MCF 10A (cell line): ENCODE measurements around the gene GNPNAT1. TPM values are rescaled to one million over a fixed set of nuclear protein-coding genes. Genes with fewer than 3 reads are reported as not detected.
"Not testable (repeated sequence)": the region's sequence is repeated elsewhere in the genome, so short reads cannot be mapped to it uniquely, and the experiment has no call there.

Experiments used
- BruUV-seq: library from RNA; stranded (reverse); fragments of 400-500 nt; replicated peaks from 2 replicates; lab custom pipeline; 2021; lab: Mats Ljungman, UMichigan
- CTCF ChIA-PET: fragments of 300-600 bp; sonication (Branson Sonifier 250); formaldehyde crosslinking; extraction: SDS; loops from one replicate; lab custom pipeline; 2021; ENCODE audit warnings: antibody characterized with exemption, inconsistent platforms; lab: Yijun Ruan, JAX
- POLR2A ChIA-PET: fragments of 300-600, 350-650 bp; sonication (Branson Sonifier 250); formaldehyde crosslinking; extraction: SDS; loops from one replicate; lab custom pipeline; 2020; ENCODE audit warnings: antibody characterized with exemption, inconsistent platforms; lab: Yijun Ruan, JAX
- DNase-seq: peaks from one replicate; pipeline ENCODE4 v3.0.0-alpha.2; 2018; ENCODE audit not compliant: unreplicated experiment
- H3K27ac Mint-ChIP-seq: one replicate; pipeline ENCODE4 v1.8.0; 2022; ENCODE audit warnings: mild to moderate bottlenecking, low read depth, mixed read lengths; ENCODE audit not compliant: unreplicated experiment
- H3K27me3 Mint-ChIP-seq: one replicate; pipeline ENCODE4 v1.8.0; 2022; ENCODE audit warnings: mixed read lengths; ENCODE audit not compliant: insufficient read depth, unreplicated experiment
- H3K36me3 Mint-ChIP-seq: one replicate; pipeline ENCODE4 v1.8.0; 2022; ENCODE audit warnings: mild to moderate bottlenecking, moderate library complexity, mixed read lengths; ENCODE audit not compliant: insufficient read depth, unreplicated experiment
- H3K4me1 Mint-ChIP-seq: one replicate; pipeline ENCODE4 v1.8.0; 2022; ENCODE audit warnings: mixed read lengths; ENCODE audit not compliant: insufficient read depth, unreplicated experiment
- H3K4me3 Mint-ChIP-seq: one replicate; pipeline ENCODE4 v1.8.0; 2022; ENCODE audit warnings: mild to moderate bottlenecking, moderate library complexity, mixed read lengths; ENCODE audit not compliant: unreplicated experiment
- H3K9me3 Mint-ChIP-seq: one replicate; pipeline ENCODE4 v1.8.0; 2022; ENCODE audit warnings: mixed read lengths; ENCODE audit not compliant: unreplicated experiment
- CTCF ChIP-seq: fragments of 200-600 bp; IDR thresholded peaks from one replicate; pipeline ENCODE4 v1.8.0; 2022; ENCODE audit warnings: antibody characterized with exemption, mild to moderate bottlenecking; ENCODE audit not compliant: unreplicated experiment
- intact Hi-C: fragments of 100-400 bp; cut with micrococcal nuclease; formaldehyde crosslinking; loops from 2 replicates; pipeline ENCODE4 v1.14.1; 2022
- total RNA-seq: library from RNA; stranded (reverse); gene quantifications from 2 replicates; pipeline ENCODE4 v1.2.3, GENCODE V29; 2022

GNPNAT1 gene
- total RNA-seq, 1 experiment from 2014 or later = 58.8 TPM

- Mint-ChIP-seq H3K27ac (no peak overlapping the region), H3K27me3 (no peaks in the 10 kb centered on the region), H3K36me3 (peaks cover 56% of the 10 kb centered on the region), H3K4me3 (no peak overlapping the region), H3K9me3 (no peaks in the 10 kb centered on the region), H3K4me1 (no peaks in the 10 kb centered on the region)
- no peak for TF ChIP-seq CTCF
- intact Hi-C loops = no loop called here
- ChIA-PET CTCF (no interaction called here), POLR2A (interaction anchor here (0.7 to 1.0 kb wide), 3 partner anchors 12 to 50 kb away, joined by 3 to 4 read pairs (median 4); no protein-coding TSS in a partner anchor)
- no peak for DNase-seq
- BruUV-seq = no TSS peak
These were observed 12.7 kb downstream of the GNPNAT1 start for GRCh38 chr14:52778702-52779101.

GRCh38 chr14:52776816-52777215 lies 14.6 kb downstream of the GNPNAT1 start:
- POLR2A ChIA-PET = no interaction called here
- no peaks in the 10 kb centered on the region for H3K9me3 Mint-ChIP-seq
- H3K4me3 Mint-ChIP-seq = no peak overlapping the region
- peaks cover 64% of the 10 kb centered on the region for H3K36me3 Mint-ChIP-seq
- no TSS peak for BruUV-seq
- DNase-seq = no peak
- intact Hi-C loops = no loop called here
- no peaks in the 10 kb centered on the region for H3K4me1 Mint-ChIP-seq
- H3K27me3 Mint-ChIP-seq = no peaks in the 10 kb centered on the region
- CTCF ChIA-PET = interaction anchor here (0.6 kb wide), 2 partner anchors 54 to 102 kb away, joined by 3 read pairs; no protein-coding TSS in a partner anchor
- TF ChIP-seq CTCF = no peak
- H3K27ac Mint-ChIP-seq = peak overlapping the region; percentile 35

- H3K27ac Mint-ChIP-seq = no peak overlapping the region
- no peaks in the 10 kb centered on the region for H3K9me3 Mint-ChIP-seq
- no peak overlapping the region for H3K4me3 Mint-ChIP-seq
- peaks cover 9% of the 10 kb centered on the region for H3K4me1 Mint-ChIP-seq
- no peaks in the 10 kb centered on the region for H3K27me3 Mint-ChIP-seq
- intact Hi-C loops = no loop called here
- TF ChIP-seq CTCF = no peak
- no TSS peak for BruUV-seq
- H3K36me3 Mint-ChIP-seq = peaks cover 61% of the 10 kb centered on the region
- CTCF ChIA-PET = no interaction called here
- POLR2A ChIA-PET = no interaction called here
- DNase-seq = no peak
These were observed 21.5 kb downstream of the GNPNAT1 start for GRCh38 chr14:52769887-52770286.

- POLR2A ChIA-PET = interaction anchor here (0.7 kb wide), 1 partner anchor 38 kb away, joined by 3 read pairs; no protein-coding TSS in a partner anchor
- Mint-ChIP-seq H3K4me1 (peaks cover 9% of the 10 kb centered on the region), H3K27ac (no peak overlapping the region), H3K36me3 (peaks cover 57% of the 10 kb centered on the region), H3K27me3 (no peaks in the 10 kb centered on the region), H3K4me3 (no peak overlapping the region), H3K9me3 (no peaks in the 10 kb centered on the region)
- intact Hi-C loops = no loop called here
- no peak for DNase-seq
- no peak for TF ChIP-seq CTCF
- BruUV-seq = no TSS peak
- CTCF ChIA-PET = no interaction called here
These were observed 24.2 kb downstream of the GNPNAT1 start for GRCh38 chr14:52767058-52767833.

- H3K27me3 Mint-ChIP-seq, DNase-seq, BruUV-seq, H3K27ac Mint-ChIP-seq, intact Hi-C loops, H3K4me3 Mint-ChIP-seq, H3K9me3 Mint-ChIP-seq, POLR2A ChIA-PET, H3K4me1 Mint-ChIP-seq: not testable (repeated sequence)
- CTCF ChIA-PET = interaction anchor here (0.7 kb wide), 1 partner anchor 290 kb away, joined by 3 read pairs; no protein-coding TSS in a partner anchor
- peaks cover 63% of the 10 kb centered on the region for H3K36me3 Mint-ChIP-seq
These were observed 28.5 kb downstream of the GNPNAT1 start for GRCh38 chr14:52762923-52763322.
